Measurements from ENCODE around the gene NXNL2. TPM values are rescaled to one million over a fixed set of nuclear protein-coding genes. Genes with fewer than 3 reads are reported as not detected.

Gene NXNL2
- total and polyA plus RNA-seq, 10 of the 15 experiments (the other 5 are each of a cell fraction or from before 2014, with no cell fraction given), result not detected

Other genes starting within 250 kb of the NXNL2 start
- 16.0 and 19.1 TPM in 2 replicates for gene SPIN1, start 146.7 kb upstream of the NXNL2 start, total RNA-seq (2014; rRNA removed)
- gene SPIN1, start 146.7 kb upstream of the NXNL2 start, total RNA-seq (2014; rRNA removed; fragmentation: Illumina TruSeq; extraction: Trizol), result 17.0 TPM in 2 replicates
- gene SPIN1, start 146.7 kb upstream of the NXNL2 start, total RNA-seq (2021), result 20.8 and 22.7 TPM in 2 replicates
- 30.3 and 35.1 TPM in 2 replicates for gene SPIN1, start 146.7 kb upstream of the NXNL2 start, polyA plus RNA-seq (2011; rRNA removed)
- gene SPIN1, start 146.7 kb upstream of the NXNL2 start, polyA plus RNA-seq (2014; fragmentation: Illumina TruSeq; extraction: Trizol), result 24.7 and 25.2 TPM in 2 replicates
- 1 to 10 TPM; 6.6 to 8.1 TPM for gene SPIN1, start 146.7 kb upstream of the NXNL2 start, polyA plus RNA-seq (2014; fragmentation: Nextera tagmentation; extraction: Ambion mirVana)
- 15.1 and 17.1 TPM in 2 replicates for gene SPIN1, start 146.7 kb upstream of the NXNL2 start, polyA plus RNA-seq (2014; rRNA removed)
- 10 to 100 TPM; 16.3 to 18.2 TPM for gene SPIN1, start 146.7 kb upstream of the NXNL2 start, polyA plus RNA-seq (2016; fragmentation: Nextera tagmentation; extraction: Ambion mirVana)